ENCODE measurements around the gene PTER. TPM values are rescaled to one million over a fixed set of nuclear protein-coding genes. Genes with fewer than 3 reads are reported as not detected.

PTER gene
- total RNA-seq: 10.7 and 12.6 TPM in 2 replicates

GRCh38 chr10:16436758-16437539, at the start of gene PTER:
Gene PTER, plus strand, starts transcription at chr10:16437010. Its CDS starts 47,375 bp downstream, at chr10:16484385.
- no peaks in the 10 kb centered on the region for H3K9me3 Mint-ChIP-seq
- peaks cover 5% of the 10 kb centered on the region for H3K36me3 Mint-ChIP-seq (ENCODE audit: low read depth)
- DNase-seq (ENCODE audit: low spot score): peak; percentile 98
- H3K4me3 Mint-ChIP-seq: peak within 1 kb of the TSS; percentile 88
- peak within 1 kb of the TSS; percentile 88 for H3K27ac Mint-ChIP-seq
- H3K27me3 Mint-ChIP-seq (ENCODE audit: insufficient read depth): peaks cover 9% of the 10 kb centered on the region
- intact Hi-C loops (cut with micrococcal nuclease): loop anchor here (1.0 to 10.0 kb wide), 11 partner anchors 84 to 1205 kb away; partner anchors contain the start of genes C1QL3, MINDY3, RSU1 and STAM
- H3K4me1 Mint-ChIP-seq (ENCODE audit: low read depth): peaks cover 40% of the 10 kb centered on the region

GRCh38 chr10:16392531-16393069, 44.2 kb upstream of the PTER start:
- no peak overlapping the region for H3K4me3 Mint-ChIP-seq
- no peak overlapping the region for H3K27ac Mint-ChIP-seq
- no peaks in the 10 kb centered on the region for H3K4me1 Mint-ChIP-seq (ENCODE audit: low read depth)
- H3K27me3 Mint-ChIP-seq (ENCODE audit: insufficient read depth): no peaks in the 10 kb centered on the region
- intact Hi-C loops (cut with micrococcal nuclease): no loop called here
- no peaks in the 10 kb centered on the region for H3K36me3 Mint-ChIP-seq (ENCODE audit: low read depth)
- H3K9me3 Mint-ChIP-seq: no peaks in the 10 kb centered on the region
- no peak for DNase-seq (ENCODE audit: low spot score)

- no peak overlapping the region for H3K27ac Mint-ChIP-seq
- intact Hi-C loops (cut with micrococcal nuclease): no loop called here
- H3K4me1 Mint-ChIP-seq (ENCODE audit: low read depth): no peaks in the 10 kb centered on the region
- no peaks in the 10 kb centered on the region for H3K36me3 Mint-ChIP-seq (ENCODE audit: low read depth)
- DNase-seq (ENCODE audit: low spot score): no peak
- no peak overlapping the region for H3K4me3 Mint-ChIP-seq
- no peaks in the 10 kb centered on the region for H3K9me3 Mint-ChIP-seq
- no peaks in the 10 kb centered on the region for H3K27me3 Mint-ChIP-seq (ENCODE audit: insufficient read depth)
Measured at GRCh38 chr10:16393271-16393858, 43.4 kb upstream of the PTER start.

GRCh38 chr10:16401416-16401815, 35.4 kb upstream of the PTER start:
- no peak overlapping the region for H3K27ac Mint-ChIP-seq
- H3K27me3 Mint-ChIP-seq (ENCODE audit: insufficient read depth): peaks cover 4% of the 10 kb centered on the region
- no peak overlapping the region for H3K4me3 Mint-ChIP-seq
- no peaks in the 10 kb centered on the region for H3K36me3 Mint-ChIP-seq (ENCODE audit: low read depth)
- H3K9me3 Mint-ChIP-seq: no peaks in the 10 kb centered on the region
- DNase-seq (ENCODE audit: low spot score): no peak
- no peaks in the 10 kb centered on the region for H3K4me1 Mint-ChIP-seq (ENCODE audit: low read depth)
- intact Hi-C loops (cut with micrococcal nuclease): no loop called here

- Mint-ChIP-seq H3K4me1 (ENCODE audit: low read depth) (no peaks in the 10 kb centered on the region), H3K27me3 (ENCODE audit: insufficient read depth) (peaks cover 9% of the 10 kb centered on the region), H3K27ac (no peak overlapping the region), H3K9me3 (no peaks in the 10 kb centered on the region), H3K36me3 (ENCODE audit: low read depth) (no peaks in the 10 kb centered on the region), H3K4me3 (no peak overlapping the region)
- intact Hi-C loops (cut with micrococcal nuclease): no loop called here
- no peak for DNase-seq (ENCODE audit: low spot score)
Measured at GRCh38 chr10:16408379-16408778, 28.4 kb upstream of the PTER start.

GRCh38 chr10:16417341-16417740, 19.5 kb upstream of the PTER start:
- DNase-seq (ENCODE audit: low spot score): no peak
- Mint-ChIP-seq H3K36me3 (ENCODE audit: low read depth) (no peaks in the 10 kb centered on the region), H3K27ac (no peak overlapping the region)

GRCh38 chr10:16423599-16423998, 13.2 kb upstream of the PTER start:
- H3K9me3 Mint-ChIP-seq: no peaks in the 10 kb centered on the region
- H3K36me3 Mint-ChIP-seq (ENCODE audit: low read depth): no peaks in the 10 kb centered on the region
- H3K27ac Mint-ChIP-seq: no peak overlapping the region
- no peaks in the 10 kb centered on the region for H3K4me1 Mint-ChIP-seq (ENCODE audit: low read depth)
- no peak overlapping the region for H3K4me3 Mint-ChIP-seq
- H3K27me3 Mint-ChIP-seq (ENCODE audit: insufficient read depth): no peaks in the 10 kb centered on the region
- intact Hi-C loops (cut with micrococcal nuclease): no loop called here
- DNase-seq (ENCODE audit: low spot score): no peak

More at GRCh38 chr10:16417341-16417740, 19.5 kb upstream of the PTER start:
- no peaks in the 10 kb centered on the region for H3K9me3 Mint-ChIP-seq
- H3K4me1 Mint-ChIP-seq (ENCODE audit: low read depth): no peaks in the 10 kb centered on the region
- intact Hi-C loops (cut with micrococcal nuclease): no loop called here
- H3K27me3 Mint-ChIP-seq (ENCODE audit: insufficient read depth): no peaks in the 10 kb centered on the region
- no peak overlapping the region for H3K4me3 Mint-ChIP-seq

GRCh38 chr10:16425449-16425848, 11.4 kb upstream of the PTER start:
- H3K4me1 Mint-ChIP-seq (ENCODE audit: low read depth): no peaks in the 10 kb centered on the region
- no peaks in the 10 kb centered on the region for H3K9me3 Mint-ChIP-seq
- H3K27ac Mint-ChIP-seq: no peak overlapping the region
- intact Hi-C loops (cut with micrococcal nuclease): no loop called here
- no peaks in the 10 kb centered on the region for H3K36me3 Mint-ChIP-seq (ENCODE audit: low read depth)
- H3K4me3 Mint-ChIP-seq: no peak overlapping the region
- no peaks in the 10 kb centered on the region for H3K27me3 Mint-ChIP-seq (ENCODE audit: insufficient read depth)
- no peak for DNase-seq (ENCODE audit: low spot score)

- Mint-ChIP-seq H3K27ac (no peak overlapping the region), H3K36me3 (ENCODE audit: low read depth) (no peaks in the 10 kb centered on the region), H3K4me1 (ENCODE audit: low read depth) (no peaks in the 10 kb centered on the region), H3K4me3 (no peak overlapping the region), H3K9me3 (no peaks in the 10 kb centered on the region), H3K27me3 (ENCODE audit: insufficient read depth) (peaks cover 5% of the 10 kb centered on the region)
- intact Hi-C loops (cut with micrococcal nuclease): no loop called here
- no peak for DNase-seq (ENCODE audit: low spot score)
Measured at GRCh38 chr10:16429539-16429938, 7.3 kb upstream of the PTER start.

- Mint-ChIP-seq H3K4me1 (ENCODE audit: low read depth) (peaks cover 40% of the 10 kb centered on the region), H3K27ac (peak overlapping the region; percentile 88), H3K27me3 (ENCODE audit: insufficient read depth) (peaks cover 9% of the 10 kb centered on the region), H3K36me3 (ENCODE audit: low read depth) (peaks cover 5% of the 10 kb centered on the region), H3K4me3 (peak overlapping the region; percentile 88), H3K9me3 (no peaks in the 10 kb centered on the region)
- intact Hi-C loops (cut with micrococcal nuclease): loop anchor here (1.0 to 10.0 kb wide), 9 partner anchors 85 to 1206 kb away; partner anchors contain the start of genes C1QL3, RSU1, STAM and TRDMT1
- DNase-seq (ENCODE audit: low spot score): no peak
Measured at GRCh38 chr10:16436367-16436757, 448 bp upstream of the PTER start.

GRCh38 chr10:16437540-16437894, 707 bp downstream of the PTER start:
- Mint-ChIP-seq H3K27ac (peak overlapping the region; percentile 88), H3K4me3 (peak overlapping the region; percentile 88), H3K27me3 (ENCODE audit: insufficient read depth) (peaks cover 9% of the 10 kb centered on the region), H3K9me3 (no peaks in the 10 kb centered on the region), H3K36me3 (ENCODE audit: low read depth) (peaks cover 5% of the 10 kb centered on the region), H3K4me1 (ENCODE audit: low read depth) (peaks cover 40% of the 10 kb centered on the region)
- no peak for DNase-seq (ENCODE audit: low spot score)
- intact Hi-C loops (cut with micrococcal nuclease): loop anchor here (1.0 to 10.0 kb wide), 8 partner anchors 225 to 1205 kb away; partner anchors contain the start of genes MINDY3, STAM and TRDMT1

GRCh38 chr10:16439295-16439694, 2.5 kb downstream of the PTER start:
- no peak for DNase-seq (ENCODE audit: low spot score)
- Mint-ChIP-seq H3K9me3 (no peaks in the 10 kb centered on the region), H3K27me3 (ENCODE audit: insufficient read depth) (peaks cover 4% of the 10 kb centered on the region), H3K36me3 (ENCODE audit: low read depth) (peaks cover 7% of the 10 kb centered on the region), H3K4me1 (ENCODE audit: low read depth) (peaks cover 40% of the 10 kb centered on the region), H3K4me3 (no peak overlapping the region), H3K27ac (no peak overlapping the region)
- intact Hi-C loops (cut with micrococcal nuclease): loop anchor here (5.0 to 10.0 kb wide), 3 partner anchors 223 to 1203 kb away; partner anchors contain the start of gene STAM
